ENCODE results near the gene RGS6.

The RGS6 gene

GRCh38 chr14:71952381-71953363 lies 20.4 kb downstream of the RGS6 start:
- TF ChIP-seq TAF1 (IDR thresholded peaks at IDR 0.05; ENCODE audit: borderline replicate concordance, low read depth, low read length) (no peak), POLR2AphosphoS5 (IDR thresholded peaks at IDR 0.05; ENCODE audit: low read depth, low read length) (no peak), POLR2A (IDR thresholded peaks at IDR 0.05; ENCODE audit: low read depth, low read length) (no peak)
- FAIRE-seq: peak; percentile 67
- DNase-seq (ENCODE audit: insufficient read length): no peak

GRCh38 chr14:71956920-71957563 lies 24.8 kb downstream of the RGS6 start:
- DNase-seq (ENCODE audit: insufficient read length) (no peak), FAIRE-seq (peak; percentile 88)
- TF ChIP-seq TAF1 (IDR thresholded peaks at IDR 0.05; ENCODE audit: borderline replicate concordance, low read depth, low read length) (no peak), POLR2A (IDR thresholded peaks at IDR 0.05; ENCODE audit: low read depth, low read length) (no peak), POLR2AphosphoS5 (IDR thresholded peaks at IDR 0.05; ENCODE audit: low read depth, low read length) (no peak)

- FAIRE-seq: no peak
- no peak for DNase-seq (ENCODE audit: insufficient read length)
- no peak for TF ChIP-seq POLR2A (IDR thresholded peaks at IDR 0.05; ENCODE audit: low read depth, low read length)
- TF ChIP-seq POLR2AphosphoS5 (IDR thresholded peaks at IDR 0.05; ENCODE audit: low read depth, low read length): no peak
- no peak for TF ChIP-seq TAF1 (IDR thresholded peaks at IDR 0.05; ENCODE audit: borderline replicate concordance, low read depth, low read length)
These were observed 26.8 kb downstream of the RGS6 start for GRCh38 chr14:71959055-71959454.

- no peak for FAIRE-seq
- no peak for DNase-seq (ENCODE audit: insufficient read length)
These were observed 28.5 kb downstream of the RGS6 start for GRCh38 chr14:71960494-71961353.

GRCh38 chr14:71961972-71962371 lies 29.7 kb downstream of the RGS6 start:
- FAIRE-seq: peak; percentile 54
- DNase-seq (ENCODE audit: insufficient read length): no peak
- no peak for TF ChIP-seq POLR2AphosphoS5 (IDR thresholded peaks at IDR 0.05; ENCODE audit: low read depth, low read length)
- no peak for TF ChIP-seq POLR2A (IDR thresholded peaks at IDR 0.05; ENCODE audit: low read depth, low read length)
- no peak for TF ChIP-seq TAF1 (IDR thresholded peaks at IDR 0.05; ENCODE audit: borderline replicate concordance, low read depth, low read length)

More at GRCh38 chr14:71960494-71961353, 28.5 kb downstream of the RGS6 start:
- TF ChIP-seq POLR2A (IDR thresholded peaks at IDR 0.05; ENCODE audit: low read depth, low read length) (no peak), TAF1 (IDR thresholded peaks at IDR 0.05; ENCODE audit: borderline replicate concordance, low read depth, low read length) (no peak), POLR2AphosphoS5 (IDR thresholded peaks at IDR 0.05; ENCODE audit: low read depth, low read length) (no peak)

GRCh38 chr14:71964716-71965115 lies 32.5 kb downstream of the RGS6 start:
- TF ChIP-seq TAF1 (IDR thresholded peaks at IDR 0.05; ENCODE audit: borderline replicate concordance, low read depth, low read length) (no peak), POLR2A (IDR thresholded peaks at IDR 0.05; ENCODE audit: low read depth, low read length) (no peak), POLR2AphosphoS5 (IDR thresholded peaks at IDR 0.05; ENCODE audit: low read depth, low read length) (no peak)
- no peak for DNase-seq (ENCODE audit: insufficient read length)
- FAIRE-seq: no peak

- FAIRE-seq: peak; percentile 21
- TF ChIP-seq POLR2A (IDR thresholded peaks at IDR 0.05; ENCODE audit: low read depth, low read length) (no peak), POLR2AphosphoS5 (IDR thresholded peaks at IDR 0.05; ENCODE audit: low read depth, low read length) (no peak), TAF1 (IDR thresholded peaks at IDR 0.05; ENCODE audit: borderline replicate concordance, low read depth, low read length) (no peak)
These were observed 34.3 kb downstream of the RGS6 start for GRCh38 chr14:71966528-71966927.

GRCh38 chr14:71967704-71968103 lies 35.5 kb downstream of the RGS6 start:
- no peak for FAIRE-seq
- TF ChIP-seq POLR2AphosphoS5 (IDR thresholded peaks at IDR 0.05; ENCODE audit: low read depth, low read length) (no peak), POLR2A (IDR thresholded peaks at IDR 0.05; ENCODE audit: low read depth, low read length) (no peak)
- no peak for DNase-seq (ENCODE audit: insufficient read length)

More at GRCh38 chr14:71966528-71966927, 34.3 kb downstream of the RGS6 start:
- DNase-seq (ENCODE audit: insufficient read length): no peak

- TF ChIP-seq TAF1 (IDR thresholded peaks at IDR 0.05; ENCODE audit: borderline replicate concordance, low read depth, low read length): no peak
- TF ChIP-seq POLR2AphosphoS5 (IDR thresholded peaks at IDR 0.05; ENCODE audit: low read depth, low read length): no peak
- TF ChIP-seq POLR2A (IDR thresholded peaks at IDR 0.05; ENCODE audit: low read depth, low read length): no peak
- DNase-seq (ENCODE audit: insufficient read length): no peak
- FAIRE-seq: peak; percentile 67
These were observed 38.0 kb downstream of the RGS6 start for GRCh38 chr14:71970272-71970671.

- FAIRE-seq: no peak
- TF ChIP-seq TAF1 (IDR thresholded peaks at IDR 0.05; ENCODE audit: borderline replicate concordance, low read depth, low read length): no peak
- TF ChIP-seq POLR2A (IDR thresholded peaks at IDR 0.05; ENCODE audit: low read depth, low read length): no peak
- no peak for TF ChIP-seq POLR2AphosphoS5 (IDR thresholded peaks at IDR 0.05; ENCODE audit: low read depth, low read length)
These were observed 53.4 kb downstream of the RGS6 start for GRCh38 chr14:71985538-71986189.

More at GRCh38 chr14:71985538-71986189, 53.4 kb downstream of the RGS6 start:
- DNase-seq (ENCODE audit: insufficient read length): no peak

Data from GM12892 (cell line).